Liver (tissue), 9 donors: ENCODE measurements around the gene ARMC9. TPM values are rescaled to one million over a fixed set of nuclear protein-coding genes. Genes with fewer than 3 reads are reported as not detected.

ENCODE experiments used
- DNase-seq: peaks from one replicate; pipeline ENCODE4 v3.0.0-alpha.2; 2017; ENCODE audit warnings: low spot score
- H3K27ac ChIP-seq, 2 donors: one replicate each; pipeline ENCODE4 v1.7.0; 2013; ENCODE audit warnings: inconsistent platforms in 2 of 2, low read length in 2 of 2, control low read depth in 1 of 2, low read depth in 1 of 2, mild to moderate bottlenecking in 1 of 2
- H3K27me3 ChIP-seq, 4 donors: one replicate each; pipeline versions ENCODE4 v1.6.1 to v1.7.0; 2013; ENCODE audit warnings: low read length in 3 of 4, inconsistent platforms in 1 of 4, mild to moderate bottlenecking in 1 of 4, moderate library complexity in 1 of 4; ENCODE audit not compliant: control insufficient read depth in 4 of 4, insufficient read depth in 4 of 4
- H3K36me3 ChIP-seq, 4 donors: one replicate each; pipeline versions ENCODE4 v1.6.1 to v1.7.0; 2013; ENCODE audit warnings: low read length in 3 of 4, mild to moderate bottlenecking in 3 of 4, low read depth in 1 of 4, moderate library complexity in 1 of 4; ENCODE audit not compliant: control insufficient read depth in 4 of 4, insufficient read depth in 3 of 4
- H3K4me1 ChIP-seq, 4 donors: one replicate each; pipeline versions ENCODE4 v1.6.1 to v1.7.0; 2013; ENCODE audit warnings: low read length in 3 of 4, mild to moderate bottlenecking in 3 of 4, moderate library complexity in 1 of 4; ENCODE audit not compliant: control insufficient read depth in 4 of 4, insufficient read depth in 4 of 4
- H3K4me3 ChIP-seq, 3 donors: one replicate each; pipeline versions ENCODE4 v1.6.1 to v1.7.0; 2013; ENCODE audit warnings: low read length in 3 of 3, control low read depth in 1 of 3, low read depth in 1 of 3, mild to moderate bottlenecking in 1 of 3
- H3K9ac ChIP-seq, 2 donors: one replicate each; pipeline ENCODE4 v1.7.0; 2013; ENCODE audit warnings: low read length in 2 of 2, mild to moderate bottlenecking in 2 of 2, moderate library complexity in 2 of 2, control low read depth in 1 of 2, low read depth in 1 of 2
- H3K9me3 ChIP-seq, 4 donors: one replicate each; pipeline versions ENCODE4 v1.6.1 to v1.7.0; 2013; ENCODE audit warnings: low read length in 3 of 4; ENCODE audit not compliant: control insufficient read depth in 4 of 4
- ATF3 ChIP-seq: IDR thresholded peaks from 2 replicates; pipeline ENCODE4 v1.6.1; 2016; ENCODE audit warnings: antibody characterized with exemption
- CTCF ChIP-seq: fragments of 150-350 bp; IDR thresholded peaks from 2 replicates; pipeline ENCODE4 v1.5.1; 2017; ENCODE audit warnings: improper control_type of control experiment, low read depth, low read length; ENCODE audit not compliant: missing input control
- EGR1 ChIP-seq, 2 donors: IDR thresholded peaks; 2 replicates each; pipeline ENCODE4 v1.6.1; 2016 to 2018; ENCODE audit warnings: antibody characterized with exemption in 2 of 2, low read depth in 2 of 2
- FOXA1 ChIP-seq: IDR thresholded peaks from 2 replicates; pipeline ENCODE4 v1.6.1; 2016; ENCODE audit warnings: antibody characterized with exemption
- FOXA2 ChIP-seq: IDR thresholded peaks from 2 replicates; pipeline ENCODE4 v1.6.1; 2016; ENCODE audit warnings: antibody characterized with exemption
- GABPA ChIP-seq, 2 donors: IDR thresholded peaks in 1 of 2; conservative IDR thresholded peaks in 1 of 2; 2 replicates each; pipeline ENCODE4 v1.6.1; 2016; ENCODE audit warnings: antibody characterized with exemption in 2 of 2, mild to moderate bottlenecking in 1 of 2, moderate library complexity in 1 of 2
- HNF4A ChIP-seq, 2 donors: conservative IDR thresholded peaks; 2 replicates each; pipeline ENCODE4 v1.6.1; 2016; ENCODE audit warnings: antibody characterized with exemption in 2 of 2, mild to moderate bottlenecking in 2 of 2
- HNF4G ChIP-seq: IDR thresholded peaks from 2 replicates; pipeline ENCODE4 v1.6.1; 2016; ENCODE audit warnings: antibody characterized with exemption
- JUND ChIP-seq, 2 donors: IDR thresholded peaks; 2 replicates each; pipeline ENCODE4 v1.6.1; 2016; ENCODE audit warnings: antibody characterized with exemption in 2 of 2
- MAX ChIP-seq: IDR thresholded peaks from 2 replicates; pipeline ENCODE4 v1.6.1; 2016; ENCODE audit warnings: antibody characterized with exemption
- NR2F2 ChIP-seq: IDR thresholded peaks from 2 replicates; pipeline ENCODE4 v1.6.1; 2016; ENCODE audit warnings: antibody characterized with exemption
- RAD21 ChIP-seq, 2 donors: IDR thresholded peaks; 2 replicates each; pipeline ENCODE4 v1.6.1; 2016; ENCODE audit warnings: antibody characterized with exemption in 2 of 2, mild to moderate bottlenecking in 2 of 2
- REST ChIP-seq: IDR thresholded peaks from 2 replicates; pipeline ENCODE4 v1.6.1; 2016; ENCODE audit warnings: antibody characterized with exemption, mild to moderate bottlenecking
- RXRA ChIP-seq, 2 donors: IDR thresholded peaks; 2 replicates each; pipeline ENCODE4 v1.6.1; 2017 to 2018; ENCODE audit warnings: antibody characterized with exemption in 2 of 2, mild to moderate bottlenecking in 1 of 2
- SP1 ChIP-seq: IDR thresholded peaks from 2 replicates; pipeline ENCODE4 v1.6.1; 2018; ENCODE audit warnings: antibody characterized with exemption, mild to moderate bottlenecking
- TAF1 ChIP-seq: conservative IDR thresholded peaks from 2 replicates; pipeline ENCODE4 v1.6.1; 2016; ENCODE audit warnings: antibody characterized with exemption, mild to moderate bottlenecking
- YY1 ChIP-seq: IDR thresholded peaks from 2 replicates; pipeline ENCODE4 v1.6.1; 2016; ENCODE audit warnings: antibody characterized with exemption, mild to moderate bottlenecking
- ZBTB33 ChIP-seq: IDR thresholded peaks from 2 replicates; pipeline ENCODE4 v1.6.1; 2016; ENCODE audit warnings: antibody characterized with exemption
- WGBS: extraction: QIAGEN DNeasy Blood & Tissue Kit; methylation state at CpG from one replicate; pipeline ENCODE4 v1.1.7; 2013; 5-methylcytosine and 5-hydroxymethylcytosine counted together
- polyA plus RNA-seq, 2 donors: library from polyadenylated mRNA; stranded (reverse) in 1 of 2; unstranded in 1 of 2; fragments of 200-250 nt in 1 of 2; fragments of >200 nt in 1 of 2; fragmentation: Nextera tagmentation in 1 of 2; extraction: Ambion mirVana in 1 of 2; gene quantifications; one replicate each; pipeline versions ENCODE4 v1.2.1 to v1.2.3, GENCODE V29; 2013 to 2015
- total RNA-seq, 2 donors: library from RNA; depleted of rRNA; stranded (reverse); fragments of >200 nt; gene quantifications; one replicate each; pipeline ENCODE4 v1.2.3, GENCODE V29; 2014
- donor health status: healthy.
- donor health status: healthy.
- donor health status: healthy.
- donor health status: healthy.
- donor health status: healthy.

The ARMC9 gene
- total and polyA plus RNA-seq, 4 donors, result 1.1 to 2.3 (median 1.8) TPM

GRCh38 chr2:231334981-231335380 lies 136.6 kb downstream of the ARMC9 start:
- H3K36me3 ChIP-seq, result no peaks in the 10 kb centered on the region
- no peak for DNase-seq
- H3K27me3 ChIP-seq, result no peaks in the 10 kb centered on the region
- WGBS, result 96% methylated on average over 5 of the region's 5 CpGs
- H3K27ac ChIP-seq, result no peak overlapping the region
- H3K9me3 ChIP-seq, result no peaks in the 10 kb centered on the region
- no peak overlapping the region for H3K4me3 ChIP-seq
- H3K4me1 ChIP-seq, result no peaks in the 10 kb centered on the region
- H3K9ac ChIP-seq, result no peak overlapping the region
- TF ChIP-seq RXRA (IDR thresholded peaks at IDR 0.05), result no peak
- TF ChIP-seq FOXA1, result no peak
- TF ChIP-seq EGR1 (IDR thresholded peaks at IDR 0.05; ENCODE audit: low read depth in 2 of 2), result no peak
- no peak for TF ChIP-seq ZBTB33
- no peak for TF ChIP-seq CTCF
- no peak for TF ChIP-seq NR2F2
- TF ChIP-seq GABPA (IDR thresholded peaks at IDR 0.05 in 1 of 2, conservative IDR thresholded peaks at IDR 0.05 in 1 of 2), result no peak
- TF ChIP-seq RAD21 (IDR thresholded peaks at IDR 0.05), result no peak
- no peak for TF ChIP-seq ATF3
- TF ChIP-seq FOXA2, result no peak
- TF ChIP-seq TAF1, result no peak
- no peak for TF ChIP-seq HNF4A (conservative IDR thresholded peaks at IDR 0.05)
- TF ChIP-seq JUND (IDR thresholded peaks at IDR 0.05), result no peak
- TF ChIP-seq SP1, result no peak
- no peak for TF ChIP-seq YY1
- TF ChIP-seq REST, result no peak
- TF ChIP-seq HNF4G, result no peak
- TF ChIP-seq MAX, result no peak
